ENCODE data around the gene PDLIM3.
"Not testable (repeated sequence)": the region's sequence is repeated elsewhere in the genome, so short reads cannot be mapped to it uniquely, and the experiment has no call there.

PDLIM3 gene

GRCh38 chr4:185520119-185520518 lies 15.2 kb downstream of the PDLIM3 start:
- H3K4me1 ChIP-seq (ENCODE audit: control insufficient read depth, insufficient read depth, low read length) = no peaks in the 10 kb centered on the region
- no peak overlapping the region for H3K27ac ChIP-seq (ENCODE audit: low read length)
- no peaks in the 10 kb centered on the region for H3K9me3 ChIP-seq (ENCODE audit: control insufficient read depth, insufficient read depth, low read length)
- no CpG with 5 or more reads among the region's 4 CpGs for WGBS (ENCODE audit: insufficient coverage, insufficient read length)
- no peaks in the 10 kb centered on the region for H3K36me3 ChIP-seq (ENCODE audit: control insufficient read depth, insufficient read depth, low read length)
- H3K4me3 ChIP-seq (ENCODE audit: low read length) = no peak overlapping the region
- DNase-seq (ENCODE audit: low read depth, low spot score) = no peak
- no peaks in the 10 kb centered on the region for H3K27me3 ChIP-seq (ENCODE audit: control insufficient read depth, insufficient read depth, low read length)

- no CpG with 5 or more reads among the region's 1 CpG for WGBS (ENCODE audit: insufficient coverage, insufficient read length)
Measured at GRCh38 chr4:185518494-185518893, 16.8 kb downstream of the PDLIM3 start.

GRCh38 chr4:185518069-185518468 lies 17.2 kb downstream of the PDLIM3 start:
- Histone ChIP-seq H3K36me3 (ENCODE audit: control insufficient read depth, insufficient read depth, low read length) (no peaks in the 10 kb centered on the region), H3K4me1 (ENCODE audit: control insufficient read depth, insufficient read depth, low read length) (no peaks in the 10 kb centered on the region), H3K9me3 (ENCODE audit: control insufficient read depth, insufficient read depth, low read length) (no peaks in the 10 kb centered on the region), H3K27ac (ENCODE audit: low read length) (no peak overlapping the region), H3K4me3 (ENCODE audit: low read length) (no peak overlapping the region), H3K27me3 (ENCODE audit: control insufficient read depth, insufficient read depth, low read length) (no peaks in the 10 kb centered on the region)
- no peak for DNase-seq (ENCODE audit: low read depth, low spot score)

More at GRCh38 chr4:185518494-185518893, 16.8 kb downstream of the PDLIM3 start:
- DNase-seq (ENCODE audit: low read depth, low spot score) = no peak
- Histone ChIP-seq H3K9me3 (ENCODE audit: control insufficient read depth, insufficient read depth, low read length) (no peaks in the 10 kb centered on the region), H3K36me3 (ENCODE audit: control insufficient read depth, insufficient read depth, low read length) (no peaks in the 10 kb centered on the region), H3K4me3 (ENCODE audit: low read length) (no peak overlapping the region), H3K4me1 (ENCODE audit: control insufficient read depth, insufficient read depth, low read length) (no peaks in the 10 kb centered on the region), H3K27me3 (ENCODE audit: control insufficient read depth, insufficient read depth, low read length) (no peaks in the 10 kb centered on the region), H3K27ac (ENCODE audit: low read length) (no peak overlapping the region)

GRCh38 chr4:185515248-185515647 lies 20.1 kb downstream of the PDLIM3 start:
- Histone ChIP-seq H3K4me1 (ENCODE audit: control insufficient read depth, insufficient read depth, low read length) (no peaks in the 10 kb centered on the region), H3K27ac (ENCODE audit: low read length) (no peak overlapping the region), H3K27me3 (ENCODE audit: control insufficient read depth, insufficient read depth, low read length) (no peaks in the 10 kb centered on the region), H3K9me3 (ENCODE audit: control insufficient read depth, insufficient read depth, low read length) (no peaks in the 10 kb centered on the region), H3K36me3 (ENCODE audit: control insufficient read depth, insufficient read depth, low read length) (no peaks in the 10 kb centered on the region), H3K4me3 (ENCODE audit: low read length) (no peak overlapping the region)
- WGBS (ENCODE audit: insufficient coverage, insufficient read length) = no CpG with 5 or more reads among the region's 4 CpGs
- DNase-seq (ENCODE audit: low read depth, low spot score) = no peak

- no peak overlapping the region for H3K27ac ChIP-seq (ENCODE audit: low read length)
- no peak for DNase-seq (ENCODE audit: low read depth, low spot score)
- no peak overlapping the region for H3K4me3 ChIP-seq (ENCODE audit: low read length)
- H3K36me3 ChIP-seq (ENCODE audit: control insufficient read depth, insufficient read depth, low read length) = no peaks in the 10 kb centered on the region
- H3K27me3 ChIP-seq (ENCODE audit: control insufficient read depth, insufficient read depth, low read length) = no peaks in the 10 kb centered on the region
- H3K9me3 ChIP-seq (ENCODE audit: control insufficient read depth, insufficient read depth, low read length) = no peaks in the 10 kb centered on the region
- no peaks in the 10 kb centered on the region for H3K4me1 ChIP-seq (ENCODE audit: control insufficient read depth, insufficient read depth, low read length)
- no CpG with 5 or more reads among the region's 17 CpGs for WGBS (ENCODE audit: insufficient coverage, insufficient read length)
Measured at GRCh38 chr4:185514182-185514697, 21.1 kb downstream of the PDLIM3 start.

GRCh38 chr4:185513489-185514181 lies 21.7 kb downstream of the PDLIM3 start:
- no CpG with 5 or more reads among the region's 10 CpGs for WGBS (ENCODE audit: insufficient coverage, insufficient read length)
- no peak for DNase-seq (ENCODE audit: low read depth, low spot score)
- H3K36me3 ChIP-seq (ENCODE audit: control insufficient read depth, insufficient read depth, low read length) = no peaks in the 10 kb centered on the region

GRCh38 chr4:185512516-185512915 lies 22.8 kb downstream of the PDLIM3 start:
- no peak overlapping the region for H3K27ac ChIP-seq (ENCODE audit: low read length)
- no peaks in the 10 kb centered on the region for H3K36me3 ChIP-seq (ENCODE audit: control insufficient read depth, insufficient read depth, low read length)
- WGBS (ENCODE audit: insufficient coverage, insufficient read length) = 100% methylated on average over 1 of the region's 3 CpGs
- DNase-seq (ENCODE audit: low read depth, low spot score) = no peak
- no peaks in the 10 kb centered on the region for H3K9me3 ChIP-seq (ENCODE audit: control insufficient read depth, insufficient read depth, low read length)
- H3K27me3 ChIP-seq (ENCODE audit: control insufficient read depth, insufficient read depth, low read length) = no peaks in the 10 kb centered on the region
- no peak overlapping the region for H3K4me3 ChIP-seq (ENCODE audit: low read length)
- H3K4me1 ChIP-seq (ENCODE audit: control insufficient read depth, insufficient read depth, low read length) = no peaks in the 10 kb centered on the region

More at GRCh38 chr4:185513489-185514181, 21.7 kb downstream of the PDLIM3 start:
- H3K4me3 ChIP-seq (ENCODE audit: low read length) = no peak overlapping the region
- H3K4me1 ChIP-seq (ENCODE audit: control insufficient read depth, insufficient read depth, low read length) = no peaks in the 10 kb centered on the region
- H3K27me3 ChIP-seq (ENCODE audit: control insufficient read depth, insufficient read depth, low read length) = no peaks in the 10 kb centered on the region
- H3K27ac ChIP-seq (ENCODE audit: low read length) = no peak overlapping the region
- no peaks in the 10 kb centered on the region for H3K9me3 ChIP-seq (ENCODE audit: control insufficient read depth, insufficient read depth, low read length)

- H3K27me3 ChIP-seq (ENCODE audit: control insufficient read depth, insufficient read depth, low read length); H3K36me3 ChIP-seq (ENCODE audit: control insufficient read depth, insufficient read depth, low read length); DNase-seq (ENCODE audit: low read depth, low spot score); H3K27ac ChIP-seq (ENCODE audit: low read length); H3K9me3 ChIP-seq (ENCODE audit: control insufficient read depth, insufficient read depth, low read length); H3K4me1 ChIP-seq (ENCODE audit: control insufficient read depth, insufficient read depth, low read length); H3K4me3 ChIP-seq (ENCODE audit: low read length): not testable (repeated sequence)
- WGBS (ENCODE audit: insufficient coverage, insufficient read length) = no CpG with 5 or more reads among the region's 2 CpGs
Measured at GRCh38 chr4:185511243-185511642, 24.1 kb downstream of the PDLIM3 start.

GRCh38 chr4:185510806-185511205 lies 24.5 kb downstream of the PDLIM3 start:
- Histone ChIP-seq H3K4me1 (ENCODE audit: control insufficient read depth, insufficient read depth, low read length) (no peaks in the 10 kb centered on the region), H3K4me3 (ENCODE audit: low read length) (no peak overlapping the region), H3K36me3 (ENCODE audit: control insufficient read depth, insufficient read depth, low read length) (no peaks in the 10 kb centered on the region), H3K27me3 (ENCODE audit: control insufficient read depth, insufficient read depth, low read length) (no peaks in the 10 kb centered on the region), H3K9me3 (ENCODE audit: control insufficient read depth, insufficient read depth, low read length) (no peaks in the 10 kb centered on the region), H3K27ac (ENCODE audit: low read length) (no peak overlapping the region)
- DNase-seq (ENCODE audit: low read depth, low spot score) = no peak
- WGBS (ENCODE audit: insufficient coverage, insufficient read length) = no CpG with 5 or more reads among the region's 5 CpGs

GRCh38 chr4:185508181-185508580 lies 27.1 kb downstream of the PDLIM3 start:
- no peak for DNase-seq (ENCODE audit: low read depth, low spot score)
- Histone ChIP-seq H3K4me3 (ENCODE audit: low read length) (no peak overlapping the region), H3K9me3 (ENCODE audit: control insufficient read depth, insufficient read depth, low read length) (no peaks in the 10 kb centered on the region), H3K27me3 (ENCODE audit: control insufficient read depth, insufficient read depth, low read length) (no peaks in the 10 kb centered on the region), H3K27ac (ENCODE audit: low read length) (no peak overlapping the region), H3K4me1 (ENCODE audit: control insufficient read depth, insufficient read depth, low read length) (no peaks in the 10 kb centered on the region), H3K36me3 (ENCODE audit: control insufficient read depth, insufficient read depth, low read length) (no peaks in the 10 kb centered on the region)
- no CpG with 5 or more reads among the region's 4 CpGs for WGBS (ENCODE audit: insufficient coverage, insufficient read length)

- Histone ChIP-seq H3K36me3 (ENCODE audit: control insufficient read depth, insufficient read depth, low read length) (no peaks in the 10 kb centered on the region), H3K27me3 (ENCODE audit: control insufficient read depth, insufficient read depth, low read length) (no peaks in the 10 kb centered on the region), H3K27ac (ENCODE audit: low read length) (no peak overlapping the region), H3K9me3 (ENCODE audit: control insufficient read depth, insufficient read depth, low read length) (no peaks in the 10 kb centered on the region), H3K4me3 (ENCODE audit: low read length) (no peak overlapping the region), H3K4me1 (ENCODE audit: control insufficient read depth, insufficient read depth, low read length) (no peaks in the 10 kb centered on the region)
- no peak for DNase-seq (ENCODE audit: low read depth, low spot score)
- WGBS (ENCODE audit: insufficient coverage, insufficient read length) = no CpG with 5 or more reads among the region's 20 CpGs
Measured at GRCh38 chr4:185506422-185506821, 28.9 kb downstream of the PDLIM3 start.
